Left ventricle myocardium superior (tissue), 1 donor: ENCODE results near the gene AXL. TPM values are rescaled to one million over a fixed set of nuclear protein-coding genes. Genes with fewer than 3 reads are reported as not detected.

Experiments
- ATAC-seq: fragments of 200-7000 bp; cut with Tn5 transposase; one replicate; pipeline ENCODE4 v1.9.1; 2020; ENCODE audit warnings: mild to moderate bottlenecking, moderate library complexity
- DNase-seq: peaks from one replicate; pipeline ENCODE4 v3.0.0-alpha.2; 2020
- intact Hi-C: fragments of 100-400 bp; cut with micrococcal nuclease; formaldehyde crosslinking; loops from one replicate; pipeline ENCODE4 v1.11.0; 2022
- total RNA-seq: library from RNA; stranded (reverse); fragmentation: NEBNext Ultra II Directional; extraction: Animal tissue kit (Norgen Biotek cat#: 25700); gene quantifications from one replicate; pipeline ENCODE4 v1.2.1, GENCODE V29; 2021
- donor health status: DM: no; HTN: yes; CAD: no; lungs with severe emphysema.

AXL gene
- total RNA-seq, 1 donor from 2014 or later: 13.8 TPM

GRCh38 chr19:41302624-41303351 lies 83.8 kb downstream of the AXL start:
- intact Hi-C loops: no loop called here
- DNase-seq: no peak
- no peak for ATAC-seq

GRCh38 chr19:41303954-41304353 lies 84.9 kb downstream of the AXL start:
- intact Hi-C loops: no loop called here
- ATAC-seq (no peak), DNase-seq (no peak)

- intact Hi-C loops: no loop called here
- no peak for DNase-seq
- ATAC-seq: no peak
Measured at GRCh38 chr19:41304706-41305483, 85.9 kb downstream of the AXL start.

GRCh38 chr19:41305927-41306793 lies 87.1 kb downstream of the AXL start:
- ATAC-seq (no peak), DNase-seq (no peak)
- intact Hi-C loops: no loop called here

- ATAC-seq (no peak), DNase-seq (no peak)
- intact Hi-C loops: no loop called here
Measured at GRCh38 chr19:41307090-41307875, 88.3 kb downstream of the AXL start.

- intact Hi-C loops: no loop called here
- DNase-seq (no peak), ATAC-seq (no peak)
Measured at GRCh38 chr19:41307954-41308449, 89.0 kb downstream of the AXL start.

- ATAC-seq: peak; percentile 74
- DNase-seq: peak; percentile 96
- intact Hi-C loops: no loop called here
Measured at GRCh38 chr19:41308450-41309179, 89.6 kb downstream of the AXL start.

- intact Hi-C loops: no loop called here
- no peak for DNase-seq
- peak; percentile 32 for ATAC-seq
Measured at GRCh38 chr19:41309180-41310032, 90.4 kb downstream of the AXL start.

- intact Hi-C loops: no loop called here
- DNase-seq: peak; percentile 92
- ATAC-seq: peak; percentile 88
Measured at GRCh38 chr19:41310033-41310831, 91.2 kb downstream of the AXL start, which contains the start of gene CCDC97. Gene CCDC97, plus strand, starts transcription at chr19:41310172. Its CDS starts 139 bp downstream, at chr19:41310311.

- intact Hi-C loops: no loop called here
- DNase-seq (no peak), ATAC-seq (no peak)
Measured at GRCh38 chr19:41311072-41311471, 92.0 kb downstream of the AXL start.

Other genes with a start within 250 kb of the AXL start
- not detected for gene CYP2B6, start 227.9 kb upstream of the AXL start, total RNA-seq
- gene CYP2A13, start 130.8 kb upstream of the AXL start, total RNA-seq: not detected
- not detected for gene CYP2F1, start 104.8 kb upstream of the AXL start, total RNA-seq
- gene CYP2S1, start 26.0 kb upstream of the AXL start, total RNA-seq: 0.87 TPM
- gene HNRNPUL1, start 45.1 kb downstream of the AXL start, total RNA-seq: 128 TPM
- 15.9 TPM for gene CCDC97, start 90.9 kb downstream of the AXL start, total RNA-seq
- 13.2 TPM for gene TGFB1, start 134.7 kb downstream of the AXL start, total RNA-seq
- 3.7 TPM for gene B9D2, start 144.9 kb downstream of the AXL start, total RNA-seq
- gene TMEM91, start 157.3 kb downstream of the AXL start, total RNA-seq: 3.6 TPM
- gene EXOSC5, start 178.1 kb downstream of the AXL start, total RNA-seq: 14.4 TPM
- 49.2 TPM for gene BCKDHA, start 178.6 kb downstream of the AXL start, total RNA-seq
- 12.4 TPM for gene B3GNT8, start 208.2 kb downstream of the AXL start, total RNA-seq
- gene DMAC2, start 220.7 kb downstream of the AXL start, total RNA-seq: 111 TPM
- gene ERICH4, start 223.9 kb downstream of the AXL start, total RNA-seq: not detected